HG03039 (cell line): Measurements from ENCODE around the gene TYMP.

Source experiments
- ATAC-seq: cut with Tn5 transposase; IDR thresholded peaks from one replicate; pipeline ENCODE4 v1.9.1; 2021; ENCODE audit warnings: mild to moderate bottlenecking, moderate library complexity; ENCODE audit not compliant: unreplicated experiment

TYMP gene

GRCh38 chr22:50563413-50564160, 33.8 kb upstream of the TYMP start:
- peak; percentile 4 for ATAC-seq

GRCh38 chr22:50562523-50563412, 33.0 kb upstream of the TYMP start, which contains the start of gene SYCE3:
Gene SYCE3 (minus strand): TSS chr22:50562919. CDS start chr22:50556405, 6,514 bp downstream.
- peak; percentile 89 for ATAC-seq

GRCh38 chr22:50561401-50562358, 31.9 kb upstream of the TYMP start:
- ATAC-seq = no peak

- no peak for ATAC-seq
Measured at GRCh38 chr22:50560034-50560433, 30.2 kb upstream of the TYMP start.

GRCh38 chr22:50556703-50557102, 26.9 kb upstream of the TYMP start:
- no peak for ATAC-seq

GRCh38 chr22:50553310-50553709, 23.5 kb upstream of the TYMP start:
- no peak for ATAC-seq

GRCh38 chr22:50551160-50551752, 21.4 kb upstream of the TYMP start:
- ATAC-seq = no peak

GRCh38 chr22:50550395-50550794, 20.6 kb upstream of the TYMP start:
- ATAC-seq = no peak

GRCh38 chr22:50548921-50549790, 19.3 kb upstream of the TYMP start:
- no peak for ATAC-seq

GRCh38 chr22:50548040-50548920, 18.5 kb upstream of the TYMP start:
- no peak for ATAC-seq

GRCh38 chr22:50547263-50547985, 17.6 kb upstream of the TYMP start:
- no peak for ATAC-seq

- ATAC-seq = no peak
Measured at GRCh38 chr22:50546326-50547262, 16.8 kb upstream of the TYMP start.

- no peak for ATAC-seq
Measured at GRCh38 chr22:50545522-50546325, 15.9 kb upstream of the TYMP start, which contains the start of gene KLHDC7B. Gene KLHDC7B (plus strand): TSS chr22:50545899. CDS start chr22:50546244, 345 bp downstream.

- ATAC-seq = no peak
Measured at GRCh38 chr22:50544746-50545253, 15.0 kb upstream of the TYMP start.

- no peak for ATAC-seq
Measured at GRCh38 chr22:50544078-50544745, 14.4 kb upstream of the TYMP start.
